SJSA1 (cell line): Measurements from ENCODE around the gene ANKS1B. TPM values are rescaled to one million over a fixed set of nuclear protein-coding genes. Genes with fewer than 3 reads are reported as not detected.
"Not testable (repeated sequence)": the region's sequence is repeated elsewhere in the genome, so short reads cannot be mapped to it uniquely, and the experiment has no call there.

ENCODE experiments used
- DNase-seq, 2 experiments: peaks; one replicate each; pipeline ENCODE4 v3.0.0-alpha.2; 2015 to 2020; ENCODE audit warnings: low spot score in 2 of 2, low read depth in 1 of 2
- H3K27ac ChIP-seq: fragments of 250-450 bp; sonication (Bioruptor Pico); 2 replicates; pipeline ENCODE4 v1.5.1; 2020; ENCODE audit warnings: mild to moderate bottlenecking, moderate library complexity
- H3K27me3 ChIP-seq: fragments of 250-450 bp; sonication (Bioruptor Pico); replicated peaks from 2 replicates; pipeline ENCODE4 v1.5.1; 2020; ENCODE audit warnings: mild to moderate bottlenecking, moderate library complexity
- H3K36me3 ChIP-seq: fragments of 250-450 bp; sonication (Bioruptor Pico); 2 replicates; pipeline ENCODE4 v1.5.1; 2020; ENCODE audit warnings: mild to moderate bottlenecking
- H3K4me1 ChIP-seq: fragments of 250-450 bp; sonication (Bioruptor Pico); replicated peaks from 2 replicates; pipeline ENCODE4 v1.6.1; 2021; ENCODE audit warnings: mild to moderate bottlenecking
- H3K4me3 ChIP-seq: fragments of 250-450 bp; sonication (Bioruptor Pico); 2 replicates; pipeline ENCODE4 v1.5.1; 2020; ENCODE audit warnings: mild to moderate bottlenecking
- H3K9me3 ChIP-seq: fragments of 250-450 bp; sonication (Bioruptor Pico); replicated peaks from 2 replicates; pipeline ENCODE4 v1.5.1; 2020; ENCODE audit warnings: mild to moderate bottlenecking
- total RNA-seq: library from RNA; depleted of rRNA; stranded (reverse); fragments of >200 nt; shearing (Covaris generic); gene quantifications from 2 replicates; pipeline ENCODE4 v1.2.3, GENCODE V29; 2014

ANKS1B gene
- total RNA-seq, 1 experiment from 2014 or later, result not detected

- not testable (repeated sequence) for DNase-seq, H3K27ac ChIP-seq, H3K27me3 ChIP-seq, H3K9me3 ChIP-seq, H3K36me3 ChIP-seq, H3K4me1 ChIP-seq, H3K4me3 ChIP-seq
Measured at GRCh38 chr12:99577125-99577524, 407.6 kb downstream of the ANKS1B start.

GRCh38 chr12:99573980-99574379 is 410.8 kb downstream of the ANKS1B start:
- H3K27me3 ChIP-seq, result no peaks in the 10 kb centered on the region
- H3K4me3 ChIP-seq, result no peak overlapping the region
- H3K36me3 ChIP-seq, result no peaks in the 10 kb centered on the region
- H3K9me3 ChIP-seq, result no peaks in the 10 kb centered on the region
- H3K4me1 ChIP-seq, result no peaks in the 10 kb centered on the region
- H3K27ac ChIP-seq, result no peak overlapping the region
- DNase-seq, result no peak

GRCh38 chr12:99567072-99567471 is 417.7 kb downstream of the ANKS1B start:
- no peak overlapping the region for H3K4me3 ChIP-seq
- H3K4me1 ChIP-seq, result no peaks in the 10 kb centered on the region
- DNase-seq, result no peak
- no peaks in the 10 kb centered on the region for H3K36me3 ChIP-seq
- no peaks in the 10 kb centered on the region for H3K27me3 ChIP-seq
- H3K27ac ChIP-seq, result no peak overlapping the region
- no peaks in the 10 kb centered on the region for H3K9me3 ChIP-seq

GRCh38 chr12:99558109-99558508 is 426.6 kb downstream of the ANKS1B start:
- Histone ChIP-seq H3K4me3 (no peak overlapping the region), H3K36me3 (no peaks in the 10 kb centered on the region), H3K27ac (no peak overlapping the region), H3K9me3 (no peaks in the 10 kb centered on the region), H3K4me1 (no peaks in the 10 kb centered on the region), H3K27me3 (no peaks in the 10 kb centered on the region)
- no peak for DNase-seq

GRCh38 chr12:99553461-99553860 is 431.3 kb downstream of the ANKS1B start:
- H3K9me3 ChIP-seq, result no peaks in the 10 kb centered on the region
- DNase-seq, result no peak
- no peak overlapping the region for H3K4me3 ChIP-seq
- no peaks in the 10 kb centered on the region for H3K36me3 ChIP-seq
- H3K27ac ChIP-seq, result no peak overlapping the region
- H3K4me1 ChIP-seq, result no peaks in the 10 kb centered on the region
- H3K27me3 ChIP-seq, result no peaks in the 10 kb centered on the region

GRCh38 chr12:99552022-99552421 is 432.7 kb downstream of the ANKS1B start:
- H3K27me3 ChIP-seq, result no peaks in the 10 kb centered on the region

GRCh38 chr12:99549651-99550050 is 435.1 kb downstream of the ANKS1B start:
- Histone ChIP-seq H3K9me3 (no peaks in the 10 kb centered on the region), H3K27ac (no peak overlapping the region), H3K4me1 (no peaks in the 10 kb centered on the region), H3K27me3 (no peaks in the 10 kb centered on the region), H3K4me3 (no peak overlapping the region), H3K36me3 (no peaks in the 10 kb centered on the region)
- no peak for DNase-seq

More at GRCh38 chr12:99552022-99552421, 432.7 kb downstream of the ANKS1B start:
- H3K4me1 ChIP-seq, result no peaks in the 10 kb centered on the region
- H3K36me3 ChIP-seq, result no peaks in the 10 kb centered on the region
- no peaks in the 10 kb centered on the region for H3K9me3 ChIP-seq
- H3K27ac ChIP-seq, result no peak overlapping the region
- no peak overlapping the region for H3K4me3 ChIP-seq
- no peak for DNase-seq

GRCh38 chr12:99549196-99549595 is 435.5 kb downstream of the ANKS1B start:
- no peak overlapping the region for H3K27ac ChIP-seq
- H3K36me3 ChIP-seq, result no peaks in the 10 kb centered on the region
- no peaks in the 10 kb centered on the region for H3K9me3 ChIP-seq
- no peaks in the 10 kb centered on the region for H3K4me1 ChIP-seq
- DNase-seq, result no peak
- no peaks in the 10 kb centered on the region for H3K27me3 ChIP-seq
- no peak overlapping the region for H3K4me3 ChIP-seq

GRCh38 chr12:99544457-99544856 is 440.3 kb downstream of the ANKS1B start:
- no peaks in the 10 kb centered on the region for H3K4me1 ChIP-seq
- H3K27me3 ChIP-seq, result no peaks in the 10 kb centered on the region
- H3K9me3 ChIP-seq, result no peaks in the 10 kb centered on the region
- H3K4me3 ChIP-seq, result no peak overlapping the region
- no peak for DNase-seq
- H3K36me3 ChIP-seq, result no peaks in the 10 kb centered on the region
- H3K27ac ChIP-seq, result no peak overlapping the region

- H3K27me3 ChIP-seq, result no peaks in the 10 kb centered on the region
- no peaks in the 10 kb centered on the region for H3K4me1 ChIP-seq
- H3K9me3 ChIP-seq, result no peaks in the 10 kb centered on the region
- no peak for DNase-seq
- H3K27ac ChIP-seq, result no peak overlapping the region
- H3K4me3 ChIP-seq, result no peak overlapping the region
- no peaks in the 10 kb centered on the region for H3K36me3 ChIP-seq
Measured at GRCh38 chr12:99529966-99530365, 454.8 kb downstream of the ANKS1B start.

- Histone ChIP-seq H3K36me3 (no peaks in the 10 kb centered on the region), H3K9me3 (no peaks in the 10 kb centered on the region), H3K27me3 (no peaks in the 10 kb centered on the region), H3K27ac (no peak overlapping the region), H3K4me3 (no peak overlapping the region), H3K4me1 (no peaks in the 10 kb centered on the region)
- no peak for DNase-seq
Measured at GRCh38 chr12:99528478-99528877, 456.3 kb downstream of the ANKS1B start.

GRCh38 chr12:99523853-99524252 is 460.9 kb downstream of the ANKS1B start:
- Histone ChIP-seq H3K27ac (no peak overlapping the region), H3K4me3 (no peak overlapping the region), H3K4me1 (no peaks in the 10 kb centered on the region), H3K9me3 (no peaks in the 10 kb centered on the region), H3K27me3 (no peaks in the 10 kb centered on the region), H3K36me3 (no peaks in the 10 kb centered on the region)
- DNase-seq, result no peak

- Histone ChIP-seq H3K9me3 (no peaks in the 10 kb centered on the region), H3K4me1 (no peaks in the 10 kb centered on the region), H3K27me3 (no peaks in the 10 kb centered on the region), H3K36me3 (no peaks in the 10 kb centered on the region), H3K4me3 (no peak overlapping the region), H3K27ac (no peak overlapping the region)
- no peak for DNase-seq
Measured at GRCh38 chr12:99522456-99522855, 462.3 kb downstream of the ANKS1B start.

- no peaks in the 10 kb centered on the region for H3K4me1 ChIP-seq
- H3K36me3 ChIP-seq, result no peaks in the 10 kb centered on the region
- no peaks in the 10 kb centered on the region for H3K9me3 ChIP-seq
- no peak overlapping the region for H3K27ac ChIP-seq
- H3K27me3 ChIP-seq, result no peaks in the 10 kb centered on the region
- no peak for DNase-seq
- no peak overlapping the region for H3K4me3 ChIP-seq
Measured at GRCh38 chr12:99521664-99522063, 463.1 kb downstream of the ANKS1B start.

- no peaks in the 10 kb centered on the region for H3K4me1 ChIP-seq
- H3K27me3 ChIP-seq, result no peaks in the 10 kb centered on the region
- no peaks in the 10 kb centered on the region for H3K36me3 ChIP-seq
- DNase-seq, result no peak
- H3K9me3 ChIP-seq, result no peaks in the 10 kb centered on the region
- no peak overlapping the region for H3K4me3 ChIP-seq
- no peak overlapping the region for H3K27ac ChIP-seq
Measured at GRCh38 chr12:99513066-99513465, 471.7 kb downstream of the ANKS1B start.
